Smooth muscle cell (in vitro differentiated cells): ENCODE results near the gene EEF1AKMT3. TPM values are rescaled to one million over a fixed set of nuclear protein-coding genes. Genes with fewer than 3 reads are reported as not detected.
A peak's percentile ranks its signal among the peaks of the same experiment; 100 is the strongest.

Experiments used
- DNase-seq: peaks from one replicate; lab custom pipeline; 2025; ENCODE audit not compliant: unreplicated experiment; lab: John Stamatoyannopoulos, UW
- H2AFZ ChIP-seq: fragments of 200-600 bp; sonication (generic); 2 replicates; pipeline ENCODE4 v1.6.0; 2016; ENCODE audit warnings: antibody characterized with exemption, low read depth, mild to moderate bottlenecking
- H3F3A ChIP-seq: fragments of 200-600 bp; sonication (generic); 2 replicates; pipeline ENCODE4 v1.6.0; 2017; ENCODE audit warnings: antibody characterized with exemption, low read depth
- H3K27ac ChIP-seq: fragments of 200-600 bp; sonication (generic); 2 replicates; pipeline ENCODE4 v1.5.1; 2016; ENCODE audit warnings: low read depth, mild to moderate bottlenecking
- H3K27me3 ChIP-seq: fragments of 200-600 bp; sonication (generic); 2 replicates; pipeline ENCODE4 v1.6.1; 2016; ENCODE audit warnings: low read depth, mild to moderate bottlenecking
- H3K36me3 ChIP-seq: fragments of 200-600 bp; sonication (generic); 2 replicates; pipeline ENCODE4 v1.5.1; 2016; ENCODE audit warnings: low read depth
- H3K4me1 ChIP-seq: fragments of 200-600 bp; sonication (generic); 2 replicates; pipeline ENCODE4 v1.5.1; 2016; ENCODE audit warnings: low read depth
- H3K4me2 ChIP-seq: fragments of 200-600 bp; sonication (generic); 2 replicates; pipeline ENCODE4 v1.6.0; 2016; ENCODE audit warnings: mild to moderate bottlenecking
- H3K4me3 ChIP-seq: fragments of 200-600 bp; sonication (generic); 2 replicates; pipeline ENCODE4 v1.5.1; 2016; ENCODE audit warnings: mild to moderate bottlenecking
- H3K79me2 ChIP-seq: fragments of 200-600 bp; sonication (generic); 2 replicates; pipeline ENCODE4 v1.6.0; 2016; ENCODE audit warnings: low read depth, mild to moderate bottlenecking
- H3K9ac ChIP-seq: fragments of 200-600 bp; sonication (generic); 2 replicates; pipeline ENCODE4 v1.6.0; 2016; ENCODE audit warnings: low read depth
- H3K9me3 ChIP-seq: fragments of 200-600 bp; sonication (generic); replicated peaks from 2 replicates; pipeline ENCODE4 v1.5.1; 2016; ENCODE audit warnings: low read depth
- H4K20me1 ChIP-seq: fragments of 200-600 bp; sonication (generic); 2 replicates; pipeline ENCODE4 v1.6.0; 2016; ENCODE audit warnings: low read depth
- WGBS: methylation state at CpG from one replicate; pipeline ENCODE4 v1.1.7; 2016; ENCODE audit warnings: low lambda C conversion rate; 5-methylcytosine and 5-hydroxymethylcytosine counted together
- polyA plus RNA-seq: library from polyadenylated mRNA; unstranded; fragments of >200 nt; fragmentation: Nextera tagmentation; extraction: Ambion mirVana; gene quantifications from 2 replicates; pipeline ENCODE4 v1.2.1, GENCODE V29; 2016
- total RNA-seq: library from RNA; depleted of rRNA; stranded (reverse); fragments of >200 nt; gene quantifications from 2 replicates; pipeline ENCODE4 v1.2.3, GENCODE V29; 2014
- TF ChIP-seq, protein P1 (sequence below): fragments of 200-600 bp; sonication (generic); IDR thresholded peaks from 2 replicates; pipeline ENCODE4 v1.5.1; 2017; ENCODE audit warnings: borderline replicate concordance, mild to moderate bottlenecking, antibody characterized with exemption; ENCODE audit not compliant: insufficient read depth, poor library complexity, severe bottlenecking

Gene EEF1AKMT3
- total and polyA plus RNA-seq, 2 experiments from 2014 or later: 8.0 to 9.0 TPM

DNA sequence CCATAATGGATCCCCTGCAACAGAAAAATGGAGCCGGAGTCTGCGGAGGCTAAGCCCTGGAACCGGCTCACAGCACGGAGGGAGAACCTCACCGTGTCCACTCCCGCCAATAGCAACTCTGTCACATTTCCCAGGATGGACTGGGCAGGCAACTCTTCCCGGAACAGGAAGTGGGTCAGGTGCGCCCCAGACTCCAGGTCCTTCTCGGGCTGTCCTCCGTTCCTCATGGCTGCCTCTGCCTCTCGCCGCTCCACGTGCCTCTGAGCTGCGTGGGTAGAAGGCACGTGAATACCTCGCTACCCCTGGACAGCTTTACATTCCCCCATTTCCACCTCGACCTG, 7.8 kb upstream of the EEF1AKMT3 start:
- peak overlapping the region; percentile 84 for H3K4me2 ChIP-seq
- 21% methylated on average over 17 of the region's 17 CpGs for WGBS
- H3K9me3 ChIP-seq: no peaks in the 10 kb centered on the region
- no peak overlapping the region for H3K27ac ChIP-seq
- no peaks in the 10 kb centered on the region for H3K79me2 ChIP-seq
- no peaks in the 10 kb centered on the region for H3K36me3 ChIP-seq
- TF ChIP-seq, protein P1, sequence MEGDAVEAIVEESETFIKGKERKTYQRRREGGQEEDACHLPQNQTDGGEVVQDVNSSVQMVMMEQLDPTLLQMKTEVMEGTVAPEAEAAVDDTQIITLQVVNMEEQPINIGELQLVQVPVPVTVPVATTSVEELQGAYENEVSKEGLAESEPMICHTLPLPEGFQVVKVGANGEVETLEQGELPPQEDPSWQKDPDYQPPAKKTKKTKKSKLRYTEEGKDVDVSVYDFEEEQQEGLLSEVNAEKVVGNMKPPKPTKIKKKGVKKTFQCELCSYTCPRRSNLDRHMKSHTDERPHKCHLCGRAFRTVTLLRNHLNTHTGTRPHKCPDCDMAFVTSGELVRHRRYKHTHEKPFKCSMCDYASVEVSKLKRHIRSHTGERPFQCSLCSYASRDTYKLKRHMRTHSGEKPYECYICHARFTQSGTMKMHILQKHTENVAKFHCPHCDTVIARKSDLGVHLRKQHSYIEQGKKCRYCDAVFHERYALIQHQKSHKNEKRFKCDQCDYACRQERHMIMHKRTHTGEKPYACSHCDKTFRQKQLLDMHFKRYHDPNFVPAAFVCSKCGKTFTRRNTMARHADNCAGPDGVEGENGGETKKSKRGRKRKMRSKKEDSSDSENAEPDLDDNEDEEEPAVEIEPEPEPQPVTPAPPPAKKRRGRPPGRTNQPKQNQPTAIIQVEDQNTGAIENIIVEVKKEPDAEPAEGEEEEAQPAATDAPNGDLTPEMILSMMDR: no peak
- H3K27me3 ChIP-seq: peaks cover 72% of the 10 kb centered on the region
- no peaks in the 10 kb centered on the region for H3F3A ChIP-seq
- no peak overlapping the region for H3K9ac ChIP-seq
- H3K4me1 ChIP-seq: peaks cover 26% of the 10 kb centered on the region
- no peak overlapping the region for H2AFZ ChIP-seq
- no peak for DNase-seq
- H4K20me1 ChIP-seq: peaks cover 10% of the 10 kb centered on the region
- H3K4me3 ChIP-seq: peak overlapping the region; percentile 44

DNA sequence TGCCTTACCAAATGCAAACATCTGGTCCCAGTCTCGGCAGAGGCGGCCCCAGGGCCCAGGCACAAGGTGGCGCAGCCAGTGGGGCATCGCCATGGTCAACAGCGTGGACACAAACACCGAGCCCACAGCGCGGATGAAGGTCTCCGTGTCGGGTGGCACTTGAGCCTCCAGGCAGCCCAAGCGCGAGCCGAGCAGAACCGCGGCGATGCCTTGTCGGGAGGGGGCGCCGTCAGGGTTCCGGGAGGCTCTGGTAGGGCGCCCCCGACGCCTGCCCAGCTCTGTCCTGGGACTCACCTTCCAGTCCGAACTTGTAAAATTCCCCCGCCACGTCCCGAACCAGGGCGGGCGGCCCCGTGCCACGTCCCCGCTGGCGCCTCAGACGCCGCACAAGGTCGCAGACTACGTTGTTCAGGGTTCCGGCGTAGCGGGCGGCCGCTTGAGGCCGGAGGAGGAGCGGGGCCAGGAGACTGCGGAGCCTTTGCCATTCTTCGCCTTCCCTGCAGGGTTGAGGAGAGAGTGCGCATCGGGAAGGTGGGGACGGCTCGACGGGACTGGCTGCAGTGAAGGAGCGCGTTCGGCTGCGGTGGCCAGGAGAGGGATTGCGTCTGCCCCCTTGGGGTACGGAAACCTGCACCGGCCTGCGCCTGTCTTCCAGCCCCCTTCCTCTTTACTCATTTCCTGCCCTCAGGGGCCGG, 7.3 kb upstream of the EEF1AKMT3 start:
- Histone ChIP-seq H3K4me3 (peak overlapping the region; percentile 44), H3K79me2 (no peaks in the 10 kb centered on the region), H3K9ac (no peak overlapping the region), H3K36me3 (no peaks in the 10 kb centered on the region), H3K27ac (no peak overlapping the region), H3K27me3 (peaks cover 72% of the 10 kb centered on the region), H3K9me3 (no peaks in the 10 kb centered on the region), H3K4me2 (peak overlapping the region; percentile 84), H3F3A (no peaks in the 10 kb centered on the region), H3K4me1 (peaks cover 26% of the 10 kb centered on the region), H4K20me1 (peaks cover 4% of the 10 kb centered on the region), H2AFZ (no peak overlapping the region)
- no peak for DNase-seq
- TF ChIP-seq, protein P1: peak; percentile 15
- 3% methylated on average over 57 of the region's 60 CpGs for WGBS

DNA sequence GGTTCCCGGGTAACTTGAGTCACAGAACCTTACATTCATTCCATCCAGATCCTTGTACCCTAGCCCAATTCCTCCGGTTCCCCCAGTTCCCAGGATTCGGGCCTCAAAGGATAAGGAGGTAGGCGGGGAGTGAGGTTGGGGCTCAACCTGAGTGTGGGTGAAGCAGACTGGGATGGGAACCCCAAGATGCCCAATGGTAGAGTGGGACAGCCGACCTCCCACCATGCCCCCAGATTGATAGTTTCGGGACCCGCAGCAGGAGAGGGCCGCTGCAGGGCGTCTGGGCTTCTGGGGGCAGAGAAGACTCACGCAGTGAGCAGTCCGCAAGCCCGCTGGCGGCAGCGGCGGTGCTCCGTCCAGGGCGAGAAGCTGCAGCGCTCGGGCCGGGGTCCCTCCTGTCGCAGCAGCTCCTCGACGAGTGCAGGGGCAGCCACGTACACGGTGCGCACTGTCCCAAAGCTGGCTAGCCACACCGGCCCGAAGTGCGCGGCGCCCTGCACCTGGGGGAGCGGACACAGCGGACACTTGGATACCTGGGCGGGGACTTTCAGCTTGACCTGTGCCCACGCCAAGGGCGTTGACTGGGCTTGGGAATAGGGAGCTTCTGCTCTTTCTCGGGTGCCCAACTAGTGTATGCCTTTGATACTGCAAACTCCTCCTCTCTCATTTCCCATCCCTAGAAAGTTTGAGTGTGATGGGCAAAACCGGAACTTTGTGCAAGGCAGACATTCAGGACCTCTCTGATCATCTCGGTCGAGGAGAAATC, 6.5 kb upstream of the EEF1AKMT3 start:
- no peak for DNase-seq
- no peak overlapping the region for H3K27ac ChIP-seq
- TF ChIP-seq, protein P1: no peak
- no peaks in the 10 kb centered on the region for H3K36me3 ChIP-seq
- H2AFZ ChIP-seq: no peak overlapping the region
- no peak overlapping the region for H3K9ac ChIP-seq
- H4K20me1 ChIP-seq: no peaks in the 10 kb centered on the region
- WGBS: 9% methylated on average over 37 of the region's 40 CpGs
- H3F3A ChIP-seq: no peaks in the 10 kb centered on the region
- H3K4me3 ChIP-seq: peak overlapping the region; percentile 44
- H3K9me3 ChIP-seq: no peaks in the 10 kb centered on the region
- H3K4me2 ChIP-seq: peak overlapping the region; percentile 84
- no peaks in the 10 kb centered on the region for H3K79me2 ChIP-seq
- H3K4me1 ChIP-seq: peaks cover 26% of the 10 kb centered on the region
- peaks cover 72% of the 10 kb centered on the region for H3K27me3 ChIP-seq
